Right lobe of liver (tissue), 6 donors: ENCODE data around the gene NHSL2. TPM values are rescaled to one million over a fixed set of nuclear protein-coding genes. Genes with fewer than 3 reads are reported as not detected.

Experiments used
- ATAC-seq, 4 donors: fragments of 200-7000 bp; cut with Tn5 transposase; one replicate each; pipeline ENCODE4 v1.9.1; 2020; ENCODE audit warnings: mild to moderate bottlenecking in 4 of 4, moderate library complexity in 4 of 4
- DNase-seq, 3 donors: peaks; one replicate each; pipeline ENCODE4 v3.0.0-alpha.2; 2020
- H3K27ac ChIP-seq, 3 donors: fragments of 200-600 bp; one replicate each; pipeline ENCODE4 v1.8.0; 2022
- H3K27me3 ChIP-seq, 2 donors: fragments of 200-600 bp; one replicate each; pipeline ENCODE4 v1.8.0; 2022
- H3K36me3 ChIP-seq, 4 donors: fragments of 200-600 bp; sonication (generic) in 1 of 4; one replicate each; pipeline versions ENCODE4 v1.5.1 to v1.8.0; 2017 to 2022; ENCODE audit warnings: control low read depth in 1 of 4
- H3K4me1 ChIP-seq, 4 donors: fragments of 200-600 bp; sonication (generic) in 1 of 4; one replicate each; pipeline versions ENCODE4 v1.5.1 to v1.8.0; 2017 to 2022; ENCODE audit warnings: control low read depth in 1 of 4
- H3K4me3 ChIP-seq, 3 donors: fragments of 200-600 bp; one replicate each; pipeline ENCODE4 v1.8.0; 2022
- H3K9me3 ChIP-seq, 4 donors: fragments of 200-600 bp; sonication (generic) in 1 of 4; one replicate each; pipeline versions ENCODE4 v1.5.1 to v1.8.0; 2017 to 2022; ENCODE audit warnings: control low read depth in 1 of 4
- CTCF ChIP-seq, 4 donors: fragments of 200-600 bp in 3 of 4; fragments of 450-650 bp in 1 of 4; IDR thresholded peaks; one replicate each; pipeline versions ENCODE4 v1.5.1 to v1.8.0; 2016 to 2022; ENCODE audit warnings: antibody characterized with exemption in 4 of 4, mild to moderate bottlenecking in 2 of 4
- POLR2A ChIP-seq: fragments of 450-650 bp; IDR thresholded peaks from one replicate; pipeline ENCODE4 v1.6.1; 2017; ENCODE audit warnings: antibody characterized with exemption, mild to moderate bottlenecking
- WGBS: methylation state at CpG from one replicate; pipeline ENCODE4 v1.1.6; 2018; ENCODE audit warnings: low coverage, low lambda C conversion rate; ENCODE audit not compliant: insufficient coverage; ENCODE audit errors: missing lambda C conversion rate; 5-methylcytosine and 5-hydroxymethylcytosine counted together
- intact Hi-C, 2 donors: fragments of 100-400 bp; cut with DNase I; formaldehyde crosslinking; loops; one replicate each; pipeline versions ENCODE4 v1.11.2 to v1.14.1; 2022
- total RNA-seq, 6 experiments: library from RNA; depleted of rRNA in 2 of 6; stranded (reverse); fragments of >200 nt in 2 of 6; fragmentation: NEBNext Ultra II Directional in 3 of 6; extraction: Animal tissue kit (Norgen Biotek cat#: 25700) in 3 of 6; gene quantifications; one replicate each; pipeline versions ENCODE4 v1.1.0 to v1.2.4, GENCODE V29; 2016 to 2023
- donor health status: DM: no; HTN: yes; CAD: no.
- donor health status: DM: no; HTN: no; CAD: no.
- donor health status: DM: no; HTN: no; CAD: no.
- donor health status: DM: no; HTN: yes; CAD: no.
- donor health status: DM: no; HTN: yes; CAD: no.

NHSL2 gene
- total RNA-seq, 6 experiments from 2014 or later = 0.81 to 2.1 (median 1.3) TPM

GRCh38 chrX:71992711-71993110, 82.1 kb downstream of the NHSL2 start:
- ATAC-seq = peak in 2 of 4 donors; percentile 32 to 33
- Histone ChIP-seq H3K4me3 (no peak overlapping the region), H3K36me3 (no peaks in the 10 kb centered on the region), H3K27me3 (no peaks in the 10 kb centered on the region), H3K27ac (no peak overlapping the region), H3K9me3 (no peaks in the 10 kb centered on the region), H3K4me1 (no peaks in the 10 kb centered on the region)
- TF ChIP-seq POLR2A (no peak), CTCF (IDR thresholded peaks at IDR 0.05) (no peak)
- intact Hi-C loops = loop anchor here (10.0 kb wide), 2 partner anchors 132 to 142 kb away; partner anchors contain the start of gene RTL5 (in 1 of the 2)
- WGBS = 59% methylated on average over 5 of the region's 8 CpGs
- DNase-seq = no peak

- no peak overlapping the region for H3K27ac ChIP-seq
- ATAC-seq (no peak), DNase-seq (no peak)
- intact Hi-C loops = loop anchor here (10.0 kb wide), 2 partner anchors 131 to 141 kb away; partner anchors contain the start of gene RTL5 (in 1 of the 2)
- H3K4me1 ChIP-seq = no peaks in the 10 kb centered on the region
- TF ChIP-seq POLR2A (no peak), CTCF (IDR thresholded peaks at IDR 0.05) (no peak)
- no peaks in the 10 kb centered on the region for H3K27me3 ChIP-seq
- H3K36me3 ChIP-seq = no peaks in the 10 kb centered on the region
- H3K4me3 ChIP-seq = no peak overlapping the region
- WGBS = 88% methylated on average over 1 of the region's 2 CpGs
- no peaks in the 10 kb centered on the region for H3K9me3 ChIP-seq
Measured at GRCh38 chrX:71993371-71993770, 82.7 kb downstream of the NHSL2 start.

- DNase-seq (no peak), ATAC-seq (no peak)
- TF ChIP-seq POLR2A = no peak
- TF ChIP-seq CTCF (IDR thresholded peaks at IDR 0.05) = no peak
- no peaks in the 10 kb centered on the region for H3K27me3 ChIP-seq
- no peaks in the 10 kb centered on the region for H3K4me1 ChIP-seq
- H3K9me3 ChIP-seq = no peaks in the 10 kb centered on the region
- H3K4me3 ChIP-seq = no peak overlapping the region
- WGBS = no CpG with 5 or more reads among the region's 2 CpGs
- intact Hi-C loops = loop anchor here (10.0 kb wide), 2 partner anchors 130 to 140 kb away; partner anchors contain the start of gene RTL5 (in 1 of the 2)
- H3K27ac ChIP-seq = no peak overlapping the region
- no peaks in the 10 kb centered on the region for H3K36me3 ChIP-seq
Measured at GRCh38 chrX:71994601-71995000, 84.0 kb downstream of the NHSL2 start.

- H3K4me1 ChIP-seq = no peaks in the 10 kb centered on the region
- TF ChIP-seq CTCF (IDR thresholded peaks at IDR 0.05) (no peak), POLR2A (no peak)
- intact Hi-C loops = loop anchor here (10.0 kb wide), 2 partner anchors 130 to 140 kb away; partner anchors contain the start of gene RTL5 (in 1 of the 2)
- 33% methylated on average over 2 of the region's 2 CpGs for WGBS
- ATAC-seq (no peak), DNase-seq (no peak)
- no peaks in the 10 kb centered on the region for H3K36me3 ChIP-seq
- no peaks in the 10 kb centered on the region for H3K27me3 ChIP-seq
- H3K4me3 ChIP-seq = no peak overlapping the region
- no peaks in the 10 kb centered on the region for H3K9me3 ChIP-seq
- no peak overlapping the region for H3K27ac ChIP-seq
Measured at GRCh38 chrX:71995122-71995521, 84.5 kb downstream of the NHSL2 start.
